Peyer's patch (tissue), 4 donors: ENCODE data around the gene REL.

Experiments
- CTCF ChIP-seq, 6 experiments: fragments of 450-650 bp in 4 of 6; fragments of 200-600 bp in 2 of 6; sonication (generic) in 1 of 6; IDR thresholded peaks; one replicate each; pipeline ENCODE4 v1.5.1; 2017 to 2019; ENCODE audit warnings: antibody characterized with exemption in 6 of 6, mild to moderate bottlenecking in 3 of 6, moderate library complexity in 1 of 6
- POLR2A ChIP-seq, 2 donors: fragments of 450-650 bp; IDR thresholded peaks; one replicate each; pipeline ENCODE4 v1.5.1; 2017; ENCODE audit warnings: antibody characterized with exemption in 2 of 2, mild to moderate bottlenecking in 2 of 2, moderate library complexity in 2 of 2

GRCh38 chr2:60861736-60862135, 19.6 kb upstream of the REL start:
- no peak for TF ChIP-seq CTCF (IDR thresholded peaks at IDR 0.05)
- TF ChIP-seq POLR2A (IDR thresholded peaks at IDR 0.05), result no peak
